GM13977 (cell line): ENCODE measurements around the gene CTNND2.

Source experiments
- DNase-seq: peaks from one replicate; pipeline ENCODE4 v3.0.0; 2012; ENCODE audit warnings: low spot score
- CTCF ChIP-seq: IDR thresholded peaks from 2 replicates; pipeline ENCODE4 v1.5.1; 2012; ENCODE audit warnings: mild to moderate bottlenecking, control low read depth; ENCODE audit not compliant: insufficient read depth; ENCODE audit errors: extremely low read depth, missing control alignments
- in situ Hi-C: fragments of 300-500 bp; cut with MboI; formaldehyde crosslinking; loops from one replicate; pipeline ENCODE4 v1.12.0; 2022; ENCODE audit warnings: low sequenced_read_pairs, low pct_unique_long_range_greater_than_20kb, mixed read lengths, inconsistent platforms; ENCODE audit not compliant: unreplicated experiment

The CTNND2 gene

GRCh38 chr5:11247224-11247623, 657.0 kb downstream of the CTNND2 start:
- in situ Hi-C loops: no loop called here
- no peak for DNase-seq

GRCh38 chr5:11240293-11241190, 663.7 kb downstream of the CTNND2 start:
- no peak for TF ChIP-seq CTCF
- in situ Hi-C loops: no loop called here
- no peak for DNase-seq

More at GRCh38 chr5:11247224-11247623, 657.0 kb downstream of the CTNND2 start:
- TF ChIP-seq CTCF: no peak

GRCh38 chr5:11239261-11240015, 664.8 kb downstream of the CTNND2 start:
- DNase-seq: no peak
- in situ Hi-C loops: no loop called here
- no peak for TF ChIP-seq CTCF

- no peak for TF ChIP-seq CTCF
- in situ Hi-C loops: no loop called here
- no peak for DNase-seq
Observed at GRCh38 chr5:11234501-11234911, 669.7 kb downstream of the CTNND2 start.

GRCh38 chr5:11230890-11231289, 673.4 kb downstream of the CTNND2 start:
- TF ChIP-seq CTCF: no peak
- DNase-seq: no peak
- in situ Hi-C loops: no loop called here

- DNase-seq: no peak
- in situ Hi-C loops: no loop called here
- TF ChIP-seq CTCF: no peak
Observed at GRCh38 chr5:11227064-11227463, 677.2 kb downstream of the CTNND2 start.
